ENCODE data around the gene RBM19.

RBM19 gene

DNA sequence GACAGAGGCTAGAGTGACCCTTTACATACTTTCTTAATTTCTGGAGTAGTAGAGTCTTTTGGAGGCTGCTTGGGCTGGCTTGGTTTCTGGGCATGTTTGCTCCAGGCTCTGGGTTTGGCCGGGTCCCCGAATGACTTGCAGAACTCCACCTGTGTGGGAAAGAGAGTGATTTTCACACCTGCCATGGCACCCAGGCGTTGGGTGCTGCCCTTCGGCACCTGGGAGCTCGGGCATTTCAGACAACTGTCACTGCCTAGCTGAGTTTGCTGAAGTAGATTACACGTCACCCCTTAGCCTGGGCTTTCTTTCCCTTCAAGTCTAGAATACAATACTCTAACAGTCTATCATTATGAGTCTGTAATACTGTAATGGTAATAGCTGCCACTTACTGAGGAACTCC is 6.1 kb downstream of the RBM19 start:
- FAIRE-seq = no peak
- DNase-seq (ENCODE audit: extremely low spot score, insufficient read length, low read depth) = no peak

GRCh38 chr12:113959096-113959495 is 7.0 kb downstream of the RBM19 start:
- DNase-seq (ENCODE audit: extremely low spot score, insufficient read length, low read depth) (no peak), FAIRE-seq (no peak)

DNA sequence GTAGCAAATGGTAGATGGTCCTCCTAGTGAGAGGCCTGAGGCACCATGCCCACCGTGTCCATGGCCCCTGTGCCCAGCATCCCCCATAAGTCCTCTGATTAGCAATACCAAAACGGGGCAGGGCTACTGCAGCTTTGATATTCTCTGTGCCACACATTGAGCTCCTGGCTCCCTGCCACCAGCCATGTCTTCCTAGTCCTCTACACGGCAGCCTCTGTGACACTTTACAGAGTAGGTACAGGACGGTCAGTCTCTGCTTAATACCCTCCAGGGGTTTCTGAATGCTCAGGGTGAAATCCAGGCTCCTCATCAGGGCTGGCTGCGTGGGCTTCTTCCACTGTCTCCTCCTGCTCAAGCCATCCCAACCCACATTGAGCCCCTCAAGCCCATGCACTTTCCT is 8.0 kb downstream of the RBM19 start:
- no peak for FAIRE-seq
- DNase-seq (ENCODE audit: extremely low spot score, insufficient read length, low read depth) = no peak

DNA sequence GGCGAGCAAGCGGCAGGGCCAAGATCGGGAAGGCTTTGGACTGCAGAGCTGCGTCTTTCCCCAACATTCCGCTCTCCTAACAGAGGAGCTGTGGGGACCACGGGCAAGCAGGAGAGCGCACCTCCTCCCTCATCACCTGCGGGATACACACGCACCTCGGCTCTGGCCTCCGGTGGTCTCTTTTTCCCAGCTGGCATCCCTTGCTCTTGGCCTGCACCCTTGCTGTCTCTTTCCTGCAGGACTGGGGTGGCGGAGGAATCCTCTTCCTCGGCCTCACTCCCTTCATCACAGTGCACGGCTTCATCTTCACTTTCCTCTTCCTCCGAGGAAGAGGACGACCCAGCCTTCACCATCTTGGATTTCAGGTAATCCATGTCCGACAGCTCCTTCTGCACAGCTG is 8.5 kb downstream of the RBM19 start:
- FAIRE-seq (no peak), DNase-seq (ENCODE audit: extremely low spot score, insufficient read length, low read depth) (no peak)

DNA sequence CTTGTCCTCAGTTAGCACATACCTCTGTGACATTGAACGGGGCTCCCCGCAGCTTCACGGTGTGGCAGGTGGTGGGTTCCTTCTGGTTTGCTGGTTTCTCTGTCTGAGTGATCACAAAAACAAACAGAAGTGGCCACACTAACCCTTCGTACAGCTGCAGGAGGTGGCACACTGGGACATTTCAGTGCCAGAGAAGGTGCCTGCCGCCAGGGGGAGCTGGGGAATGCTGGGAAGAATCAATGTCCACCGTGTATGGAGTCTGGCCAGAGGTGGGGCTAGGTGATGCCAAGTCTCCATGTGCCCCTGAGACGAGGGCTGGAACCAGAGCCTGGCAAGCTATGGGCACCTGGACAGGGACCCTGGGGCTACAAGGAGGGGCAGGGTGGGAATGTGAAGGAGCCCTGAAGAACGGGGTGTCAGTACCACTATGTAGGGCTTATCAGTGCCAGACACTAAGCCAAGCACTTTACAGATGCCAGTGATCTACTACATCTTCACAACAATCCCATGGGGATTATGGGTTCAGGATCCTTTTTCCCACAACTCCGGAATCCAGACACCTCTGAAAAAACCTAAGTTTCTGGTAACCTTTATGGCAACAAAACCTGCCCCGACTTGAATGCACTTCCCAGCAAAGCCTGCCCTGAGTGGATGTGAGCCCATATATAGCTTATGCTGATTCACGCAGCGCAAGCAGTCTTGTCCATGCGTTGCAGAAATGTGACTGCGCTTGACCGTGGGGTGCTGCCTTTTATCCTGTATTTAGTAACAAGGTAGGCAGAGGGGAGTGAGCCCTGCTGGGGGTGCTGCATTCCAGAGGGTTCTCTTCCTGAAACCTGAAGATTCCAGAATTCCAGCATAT is 10.8 kb downstream of the RBM19 start:
- DNase-seq (ENCODE audit: extremely low spot score, insufficient read length, low read depth) (no peak), FAIRE-seq (no peak)

DNA sequence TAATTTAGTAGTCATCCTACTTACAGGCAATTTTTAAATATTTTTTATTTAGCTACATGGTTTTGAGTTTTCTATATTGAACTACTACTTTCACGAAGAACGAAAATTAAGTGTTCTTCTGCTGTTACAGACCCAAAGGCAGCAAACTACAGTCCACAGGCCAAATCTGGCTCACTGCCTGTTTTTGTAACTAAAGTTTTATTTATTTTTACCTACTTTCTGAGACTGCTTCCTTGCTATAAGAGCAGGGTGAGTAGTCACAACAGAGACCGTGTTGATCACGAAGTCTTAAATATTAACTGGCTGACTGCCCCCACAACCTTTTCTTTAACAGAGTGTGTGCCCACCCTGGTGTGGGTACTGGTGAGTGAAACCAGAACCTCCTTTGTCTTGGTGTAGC is 11.6 kb downstream of the RBM19 start:
- DNase-seq (ENCODE audit: extremely low spot score, insufficient read length, low read depth) (no peak), FAIRE-seq (no peak)

GRCh38 chr12:113950873-113951272 is 15.3 kb downstream of the RBM19 start:
- DNase-seq (ENCODE audit: extremely low spot score, insufficient read length, low read depth) (no peak), FAIRE-seq (no peak)

- FAIRE-seq = no peak
- no peak for DNase-seq (ENCODE audit: extremely low spot score, insufficient read length, low read depth)
Measured at GRCh38 chr12:113949321-113950305, 16.5 kb downstream of the RBM19 start.

GRCh38 chr12:113948151-113948914 is 17.8 kb downstream of the RBM19 start:
- no peak for FAIRE-seq
- no peak for DNase-seq (ENCODE audit: extremely low spot score, insufficient read length, low read depth)

DNA sequence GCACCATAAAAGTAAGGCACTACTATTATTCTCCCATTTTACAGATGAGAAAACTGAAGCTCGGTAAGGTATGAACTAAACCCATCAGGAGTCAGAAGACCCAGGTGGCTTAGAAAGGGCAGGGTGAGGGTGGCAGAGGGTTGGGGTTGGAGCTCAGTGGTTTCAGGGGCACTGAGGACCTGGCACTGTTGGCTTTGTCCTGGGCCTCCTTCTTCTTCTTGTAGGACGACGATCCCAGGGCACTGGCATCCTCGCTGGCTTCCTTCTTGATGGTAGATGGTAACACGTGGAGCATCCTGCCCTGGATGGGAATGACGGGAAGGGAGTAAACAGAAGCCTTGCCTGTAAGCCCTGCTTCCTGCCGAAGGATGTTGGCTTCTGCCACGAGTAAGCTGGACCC is 19.9 kb downstream of the RBM19 start:
- FAIRE-seq = no peak
- DNase-seq (ENCODE audit: extremely low spot score, insufficient read length, low read depth) = no peak

DNA sequence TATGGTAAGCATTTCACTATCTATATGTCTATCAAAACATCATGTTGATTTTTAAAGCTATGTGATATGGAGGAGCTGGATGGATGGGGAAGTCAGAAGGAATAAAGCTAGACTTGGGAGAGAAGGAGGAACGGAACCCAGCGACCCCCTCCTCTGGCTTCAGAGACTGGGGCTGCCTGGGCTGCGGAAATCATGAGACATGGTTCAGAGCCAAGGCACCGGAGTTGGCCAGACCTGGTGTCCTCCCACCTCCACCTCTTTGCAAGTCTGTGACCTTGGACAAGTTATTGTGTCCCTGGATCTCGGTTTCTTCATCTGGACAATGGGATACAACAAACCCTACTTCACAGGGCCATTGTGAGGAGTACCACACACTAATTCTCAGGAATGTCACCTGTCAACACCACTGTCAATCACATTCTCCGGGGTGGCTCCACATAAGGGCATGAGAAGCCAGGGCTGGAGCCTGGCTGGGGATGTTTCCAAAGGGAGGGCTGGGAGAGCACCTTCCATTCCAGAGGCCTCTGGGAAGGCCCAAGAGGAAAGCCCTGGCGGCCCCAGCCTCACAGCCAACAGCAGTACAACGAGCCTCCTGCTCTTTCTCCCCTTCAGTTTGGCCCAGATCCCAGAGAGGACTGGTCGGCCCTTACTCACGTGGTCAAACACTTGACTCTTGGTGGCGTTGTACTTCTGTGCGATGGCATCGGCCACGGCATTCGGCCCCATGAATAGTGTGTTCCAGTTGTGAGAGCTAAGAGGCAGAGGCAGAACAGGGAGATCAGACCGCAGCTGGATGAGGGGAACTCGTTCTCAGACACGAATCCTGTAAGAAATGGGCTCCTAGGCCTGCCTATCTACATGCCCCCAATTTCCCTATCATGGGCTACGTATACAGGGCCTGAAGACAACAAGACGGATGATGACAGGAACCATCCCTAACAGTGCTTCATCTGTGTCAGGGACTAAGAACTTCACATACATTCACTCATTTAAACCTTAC is 20.7 kb downstream of the RBM19 start:
- FAIRE-seq (no peak), DNase-seq (ENCODE audit: extremely low spot score, insufficient read length, low read depth) (no peak)

DNA sequence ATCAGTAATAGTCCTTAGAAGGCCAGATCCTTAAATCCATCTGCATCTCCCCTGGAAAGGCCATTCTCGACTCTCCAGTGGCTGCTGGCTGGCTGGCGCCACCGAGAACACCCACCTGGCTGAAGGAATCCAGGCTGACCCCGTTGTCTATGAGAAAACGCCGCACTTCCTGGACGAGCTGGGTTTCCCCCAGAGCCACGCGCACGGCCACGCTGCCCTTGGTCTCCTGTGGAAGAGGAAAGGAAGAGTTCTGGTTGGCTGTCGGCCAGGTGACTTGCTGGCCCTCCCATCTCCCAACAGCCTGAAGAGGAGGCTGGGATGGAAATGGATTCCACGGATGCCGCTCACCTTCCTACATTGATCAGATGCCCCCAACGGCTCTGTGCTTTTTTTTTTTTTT is 23.9 kb downstream of the RBM19 start:
- DNase-seq (ENCODE audit: extremely low spot score, insufficient read length, low read depth) (no peak), FAIRE-seq (no peak)

- DNase-seq (ENCODE audit: extremely low spot score, insufficient read length, low read depth) (no peak), FAIRE-seq (no peak)
Measured at GRCh38 chr12:113941208-113941486, 25.0 kb downstream of the RBM19 start.

GRCh38 chr12:113940357-113941207 is 25.5 kb downstream of the RBM19 start:
- no peak for FAIRE-seq
- no peak for DNase-seq (ENCODE audit: extremely low spot score, insufficient read length, low read depth)

- DNase-seq (ENCODE audit: extremely low spot score, insufficient read length, low read depth) = no peak
- FAIRE-seq = no peak
Measured at GRCh38 chr12:113939867-113940266, 26.3 kb downstream of the RBM19 start.

DNA sequence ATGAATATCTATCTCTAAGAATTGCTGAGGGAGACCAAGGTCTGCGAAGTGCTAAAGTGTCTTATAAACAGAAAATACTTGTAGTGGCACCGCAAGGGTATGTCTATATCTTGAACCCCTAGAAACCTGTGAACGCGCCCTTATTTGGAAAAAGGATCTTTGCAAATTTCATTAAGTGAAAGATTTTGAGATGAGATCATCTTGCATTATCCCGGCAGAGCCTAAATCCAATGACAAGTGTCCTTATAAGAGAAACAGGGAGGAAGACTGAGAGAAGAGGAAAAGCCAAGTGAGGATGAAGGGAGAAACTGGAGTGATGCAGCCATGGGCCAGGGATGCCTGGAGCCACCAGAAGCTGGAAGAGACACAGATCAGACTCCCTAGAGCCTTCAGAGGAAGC is 27.7 kb downstream of the RBM19 start:
- DNase-seq (ENCODE audit: extremely low spot score, insufficient read length, low read depth) = no peak
- FAIRE-seq = no peak

GRCh38 chr12:113936460-113936859 is 29.7 kb downstream of the RBM19 start:
- FAIRE-seq = no peak

GRCh38 chr12:113935459-113935858 is 30.7 kb downstream of the RBM19 start:
- no peak for FAIRE-seq
- DNase-seq (ENCODE audit: extremely low spot score, insufficient read length, low read depth) = no peak

More at GRCh38 chr12:113936460-113936859, 29.7 kb downstream of the RBM19 start:
- DNase-seq (ENCODE audit: extremely low spot score, insufficient read length, low read depth) = no peak

Data from GM18507 (cell line).